ENCODE results near the gene PCDHGA1.

DNA sequence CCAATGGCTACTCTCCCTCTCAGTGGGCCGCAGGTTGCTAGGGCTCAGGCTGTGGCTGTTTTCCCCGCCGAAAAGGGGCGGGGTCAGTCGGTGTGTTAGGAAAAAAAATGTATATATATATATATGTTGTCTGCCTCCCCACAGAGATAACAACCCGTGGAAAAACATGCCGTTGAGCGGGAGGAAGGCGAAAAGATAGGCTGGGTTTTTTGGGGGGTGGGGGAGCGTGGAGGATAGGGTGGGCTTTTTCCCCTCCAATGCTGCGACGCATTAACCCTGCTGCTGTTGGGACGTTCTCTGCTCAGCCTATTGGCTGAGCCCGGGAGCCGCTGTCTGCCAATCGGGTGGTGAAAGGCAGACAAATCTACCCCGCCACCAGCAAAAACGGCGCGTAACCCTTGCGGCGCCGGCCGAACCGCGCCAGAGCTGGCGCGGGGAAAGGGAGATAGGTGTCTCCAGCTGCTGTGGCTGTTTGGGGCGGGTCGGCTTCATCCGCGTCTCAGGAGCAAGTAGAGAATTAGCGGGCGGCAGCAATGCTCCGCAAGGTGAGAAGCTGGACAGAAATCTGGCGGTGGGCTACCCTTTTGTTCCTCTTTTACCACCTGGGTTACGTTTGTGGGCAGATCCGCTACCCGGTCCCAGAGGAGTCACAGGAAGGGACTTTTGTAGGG lies 154.5 kb downstream of the PCDHGA1 start, which contains the start of gene PCDHGC4:
- TF ChIP-seq, protein P1, sequence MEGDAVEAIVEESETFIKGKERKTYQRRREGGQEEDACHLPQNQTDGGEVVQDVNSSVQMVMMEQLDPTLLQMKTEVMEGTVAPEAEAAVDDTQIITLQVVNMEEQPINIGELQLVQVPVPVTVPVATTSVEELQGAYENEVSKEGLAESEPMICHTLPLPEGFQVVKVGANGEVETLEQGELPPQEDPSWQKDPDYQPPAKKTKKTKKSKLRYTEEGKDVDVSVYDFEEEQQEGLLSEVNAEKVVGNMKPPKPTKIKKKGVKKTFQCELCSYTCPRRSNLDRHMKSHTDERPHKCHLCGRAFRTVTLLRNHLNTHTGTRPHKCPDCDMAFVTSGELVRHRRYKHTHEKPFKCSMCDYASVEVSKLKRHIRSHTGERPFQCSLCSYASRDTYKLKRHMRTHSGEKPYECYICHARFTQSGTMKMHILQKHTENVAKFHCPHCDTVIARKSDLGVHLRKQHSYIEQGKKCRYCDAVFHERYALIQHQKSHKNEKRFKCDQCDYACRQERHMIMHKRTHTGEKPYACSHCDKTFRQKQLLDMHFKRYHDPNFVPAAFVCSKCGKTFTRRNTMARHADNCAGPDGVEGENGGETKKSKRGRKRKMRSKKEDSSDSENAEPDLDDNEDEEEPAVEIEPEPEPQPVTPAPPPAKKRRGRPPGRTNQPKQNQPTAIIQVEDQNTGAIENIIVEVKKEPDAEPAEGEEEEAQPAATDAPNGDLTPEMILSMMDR (IDR thresholded peaks at IDR 0.05 in 4 of 5, conservative IDR thresholded peaks at IDR 0.05 in 1 of 5): no peak
- no peak for TF ChIP-seq POLR2A (IDR thresholded peaks at IDR 0.05)
